Dermis blood vessel endothelial cell (primary cell): ENCODE measurements around the gene LMAN2. TPM values are rescaled to one million over a fixed set of nuclear protein-coding genes. Genes with fewer than 3 reads are reported as not detected.
"Not testable (repeated sequence)": the region's sequence is repeated elsewhere in the genome, so short reads cannot be mapped to it uniquely, and the experiment has no call there.

ENCODE experiments used
- DNase-seq: peaks from one replicate; pipeline ENCODE4 v3.0.0; 2010
- total RNA-seq: library from RNA; depleted of rRNA; stranded (reverse); fragments of >200 nt; gene quantifications from 2 replicates; pipeline ENCODE4 v1.2.3, GENCODE V29; 2014

The LMAN2 gene
- total RNA-seq, 1 donor from 2014 or later, result 407 TPM

- no peak for DNase-seq
Observed at GRCh38 chr5:177346820-177347219, 4.6 kb downstream of the LMAN2 start.

- DNase-seq, result no peak
Observed at GRCh38 chr5:177344891-177345290, 6.6 kb downstream of the LMAN2 start.

GRCh38 chr5:177343777-177344176, 7.7 kb downstream of the LMAN2 start:
- no peak for DNase-seq

- not testable (repeated sequence) for DNase-seq
Observed at GRCh38 chr5:177343000-177343399, 8.5 kb downstream of the LMAN2 start.

GRCh38 chr5:177339107-177339638, 12.3 kb downstream of the LMAN2 start:
- no peak for DNase-seq

GRCh38 chr5:177338251-177339106, 13.0 kb downstream of the LMAN2 start:
- no peak for DNase-seq

- DNase-seq, result no peak
Observed at GRCh38 chr5:177336603-177337494, 14.6 kb downstream of the LMAN2 start.

- peak; percentile 57 for DNase-seq
Observed at GRCh38 chr5:177336112-177336511, 15.4 kb downstream of the LMAN2 start.

- no peak for DNase-seq
Observed at GRCh38 chr5:177335701-177336065, 15.8 kb downstream of the LMAN2 start.

- no peak for DNase-seq
Observed at GRCh38 chr5:177334781-177335700, 16.4 kb downstream of the LMAN2 start.

GRCh38 chr5:177334155-177334551, 17.3 kb downstream of the LMAN2 start:
- DNase-seq, result no peak

- no peak for DNase-seq
Observed at GRCh38 chr5:177333420-177334154, 17.9 kb downstream of the LMAN2 start.

GRCh38 chr5:177332896-177333260, 18.6 kb downstream of the LMAN2 start:
- DNase-seq, result no peak

GRCh38 chr5:177332031-177332895, 19.2 kb downstream of the LMAN2 start:
- DNase-seq, result no peak

GRCh38 chr5:177330991-177331842, 20.3 kb downstream of the LMAN2 start:
- DNase-seq, result no peak

GRCh38 chr5:177329883-177330282, 21.6 kb downstream of the LMAN2 start:
- DNase-seq, result no peak

- no peak for DNase-seq
Observed at GRCh38 chr5:177328545-177329231, 22.8 kb downstream of the LMAN2 start.

GRCh38 chr5:177327539-177328522, 23.6 kb downstream of the LMAN2 start:
- DNase-seq, result peak; percentile 69
